HepG2 (cell line): Measurements from ENCODE around the gene MED13L.

ENCODE experiments used
- CREB1 ChIP-seq, 2 experiments: fragments of 450-650 bp in 1 of 2; IDR thresholded peaks; 2 replicates each; pipeline ENCODE4 v1.6.1; 2016 to 2017; ENCODE audit warnings: control low read depth in 1 of 2, mild to moderate bottlenecking in 1 of 2, missing compliant biosample characterization in 1 of 2, missing genetic modification characterization in 1 of 2
- FOXK2 ChIP-seq: fragments of 450-650 bp; IDR thresholded peaks from 2 replicates; pipeline ENCODE4 v1.6.1; 2016
- NPAS2 ChIP-seq: sonication (generic); formaldehyde crosslinking; IDR thresholded peaks from 2 replicates; pipeline ENCODE4 v1.8.0; 2022; ENCODE audit warnings: mild to moderate bottlenecking, missing genetic modification reagents, borderline replicate concordance
- SALL1 ChIP-seq: sonication (generic); formaldehyde crosslinking; IDR thresholded peaks from 2 replicates; pipeline ENCODE4 v1.8.0; 2022; ENCODE audit warnings: mild to moderate bottlenecking, missing genetic modification reagents
- TF ChIP-seq, protein P1 (sequence below): sonication (generic); formaldehyde crosslinking; conservative IDR thresholded peaks from 2 replicates; pipeline ENCODE4 v1.4.0; 2020; ENCODE audit warnings: missing genetic modification reagents

DNA sequence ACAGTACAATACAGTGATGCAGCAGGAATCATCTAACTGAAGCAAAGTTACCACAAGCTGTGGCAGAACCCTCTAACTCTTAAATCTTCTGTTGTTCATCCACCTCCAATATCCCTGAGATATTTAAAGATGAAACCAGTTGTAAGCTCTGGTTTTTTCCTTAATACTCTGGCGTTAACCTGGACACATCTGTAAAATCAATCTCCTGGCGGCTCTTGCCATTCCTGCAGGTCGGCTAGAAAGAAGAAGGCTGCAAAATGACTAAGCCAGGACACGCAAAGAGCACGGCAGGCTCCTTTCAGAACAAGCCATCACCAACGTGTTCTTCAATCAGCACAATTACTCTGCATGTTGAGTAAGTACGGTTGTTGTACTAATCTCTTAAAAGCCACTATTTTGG is 309.3 kb downstream of the MED13L start:
- TF ChIP-seq CREB1 (IDR thresholded peaks at IDR 0.05): no peak
- TF ChIP-seq CREB1 (CRISPR knock-in tag; IDR thresholded peaks at IDR 0.05): no peak
- TF ChIP-seq FOXK2: no peak
- no peak for TF ChIP-seq NPAS2 (CRISPR knock-in tag)
- TF ChIP-seq, protein P1, sequence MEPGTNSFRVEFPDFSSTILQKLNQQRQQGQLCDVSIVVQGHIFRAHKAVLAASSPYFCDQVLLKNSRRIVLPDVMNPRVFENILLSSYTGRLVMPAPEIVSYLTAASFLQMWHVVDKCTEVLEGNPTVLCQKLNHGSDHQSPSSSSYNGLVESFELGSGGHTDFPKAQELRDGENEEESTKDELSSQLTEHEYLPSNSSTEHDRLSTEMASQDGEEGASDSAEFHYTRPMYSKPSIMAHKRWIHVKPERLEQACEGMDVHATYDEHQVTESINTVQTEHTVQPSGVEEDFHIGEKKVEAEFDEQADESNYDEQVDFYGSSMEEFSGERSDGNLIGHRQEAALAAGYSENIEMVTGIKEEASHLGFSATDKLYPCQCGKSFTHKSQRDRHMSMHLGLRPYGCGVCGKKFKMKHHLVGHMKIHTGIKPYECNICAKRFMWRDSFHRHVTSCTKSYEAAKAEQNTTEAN: no peak
- TF ChIP-seq SALL1 (CRISPR knock-in tag): no peak
